H1 (cell line): ENCODE measurements around the gene TSFM. TPM values are rescaled to one million over a fixed set of nuclear protein-coding genes. Genes with fewer than 3 reads are reported as not detected.
"Not testable (repeated sequence)": the region's sequence is repeated elsewhere in the genome, so short reads cannot be mapped to it uniquely, and the experiment has no call there.

Source experiments
- CTCF ChIA-PET: fragments of 300-600 bp; sonication (Branson Sonifier 250); formaldehyde crosslinking; loops from one replicate; lab custom pipeline; 2021; ENCODE audit not compliant: partially characterized antibody; lab: Charles Lee
- POLR2A ChIA-PET: fragments of 300-600 bp; sonication (Branson Sonifier 250); formaldehyde crosslinking; loops from one replicate; lab custom pipeline; 2021; ENCODE audit warnings: inconsistent platforms; ENCODE audit not compliant: partially characterized antibody; lab: Charles Lee
- DNase-seq, 2 experiments: peaks; one replicate each; pipeline versions ENCODE4 v3.0.0 to v3.0.0-alpha.2; 2010 to 2022; ENCODE audit warnings: low spot score in 2 of 2, low read depth in 1 of 2, mixed read lengths in 1 of 2
- FAIRE-seq: peaks from 2 replicates; lab custom pipeline; 2011; peaks lifted over from hg19 to GRCh38; lab: Jason Lieb, UNC
- H2AFZ ChIP-seq: 2 replicates; pipeline ENCODE4 v1.8.1; 2012; ENCODE audit warnings: low read length, inconsistent platforms
- H2AK5ac ChIP-seq: 2 replicates; pipeline ENCODE4 v1.6.1; 2013; ENCODE audit warnings: low read depth, low read length
- H2BK120ac ChIP-seq: replicated peaks from 2 replicates; pipeline ENCODE3; 2013; ENCODE audit warnings: low read depth, low read length, inconsistent platforms
- H2BK12ac ChIP-seq: 2 replicates; pipeline ENCODE4 v1.6.1; 2013; ENCODE audit warnings: low read depth, low read length
- H2BK15ac ChIP-seq: 2 replicates; pipeline ENCODE4 v1.6.1; 2013; ENCODE audit warnings: low read length
- H2BK20ac ChIP-seq: 2 replicates; pipeline ENCODE4 v1.6.1; 2013; ENCODE audit warnings: low read length
- H2BK5ac ChIP-seq: 2 replicates; pipeline ENCODE4 v1.6.1; 2013; ENCODE audit warnings: low read depth, low read length
- H3K14ac ChIP-seq: 2 replicates; pipeline ENCODE4 v1.6.1; 2013; ENCODE audit warnings: inconsistent platforms; ENCODE audit not compliant: insufficient read length
- H3K18ac ChIP-seq: 2 replicates; pipeline ENCODE4 v1.6.1; 2013; ENCODE audit warnings: low read length; ENCODE audit errors: extremely low read depth
- H3K23ac ChIP-seq: 2 replicates; pipeline ENCODE4 v1.6.1; 2013; ENCODE audit warnings: inconsistent platforms; ENCODE audit not compliant: insufficient read length
- H3K23me2 ChIP-seq: 2 replicates; pipeline ENCODE4 v1.6.1; 2013; ENCODE audit warnings: low read depth, low read length
- H3K27ac ChIP-seq: 2 replicates; pipeline ENCODE4 v1.6.1; 2011; ENCODE audit warnings: low read depth, low read length, inconsistent platforms
- H3K27me3 ChIP-seq, 4 experiments: replicated peaks in 1 of 4; 1 replicate in 1 of 4; 2 replicates in 3 of 4; pipeline versions ENCODE4 v1.6.1 to v1.8.1; 2011 to 2013; ENCODE audit warnings: low read length in 3 of 4, mild to moderate bottlenecking in 3 of 4, inconsistent platforms in 2 of 4, mixed read lengths in 2 of 4, moderate library complexity in 1 of 4; ENCODE audit not compliant: control insufficient read depth in 3 of 4, insufficient read depth in 3 of 4; ENCODE audit errors: extremely low read depth in 1 of 4
- H3K36me3 ChIP-seq, 4 experiments: 2 replicates each; pipeline versions ENCODE4 v1.6.1 to v1.8.1; 2011 to 2013; ENCODE audit warnings: mild to moderate bottlenecking in 4 of 4, low read length in 3 of 4, moderate library complexity in 2 of 4, control low read depth in 1 of 4, inconsistent platforms in 1 of 4; ENCODE audit not compliant: insufficient read depth in 4 of 4, control insufficient read depth in 2 of 4
- H3K4ac ChIP-seq: replicated peaks from 2 replicates; pipeline ENCODE3; 2013; ENCODE audit warnings: low read length, low read depth, mixed read lengths, inconsistent platforms; ENCODE audit not compliant: insufficient read length
- H3K4me1 ChIP-seq, 4 experiments: replicated peaks in 1 of 4; 1 replicate in 1 of 4; 2 replicates in 3 of 4; pipeline versions ENCODE4 v1.6.1 to v1.8.1; 2011 to 2013; ENCODE audit warnings: low read length in 3 of 4, inconsistent platforms in 2 of 4, mixed read lengths in 1 of 4; ENCODE audit not compliant: insufficient read depth in 4 of 4, control insufficient read depth in 3 of 4
- H3K4me2 ChIP-seq, 2 experiments: 2 replicates each; pipeline versions ENCODE4 v1.6.1 to v1.8.1; 2011 to 2013; ENCODE audit warnings: low read depth in 2 of 2, low read length in 2 of 2, control low read depth in 1 of 2, inconsistent platforms in 1 of 2, mild to moderate bottlenecking in 1 of 2; ENCODE audit not compliant: insufficient read depth in 1 of 2
- H3K4me3 ChIP-seq, 4 experiments: fragments of 200-600, 300-600 bp in 1 of 4; sonication (generic), shearing (Covaris generic), sonication (Bioruptor Twin) in 1 of 4; 2 replicates each; pipeline versions ENCODE4 v1.5.1 to v1.8.1; 2011 to 2016; ENCODE audit warnings: low read length in 4 of 4, low read depth in 3 of 4, control low read depth in 2 of 4, inconsistent platforms in 2 of 4, mild to moderate bottlenecking in 2 of 4, mixed read lengths in 1 of 4, moderate library complexity in 1 of 4; ENCODE audit not compliant: insufficient read depth in 2 of 4; ENCODE audit errors: extremely low read depth in 1 of 4
- H3K56ac ChIP-seq: replicated peaks from 2 replicates; pipeline ENCODE3; 2013; ENCODE audit warnings: low read depth, mild to moderate bottlenecking, mixed read lengths, low read length, inconsistent platforms; ENCODE audit not compliant: insufficient read length
- H3K79me1 ChIP-seq: 2 replicates; pipeline ENCODE4 v1.6.1; 2013; ENCODE audit warnings: low read depth, low read length, control low read depth
- H3K79me2 ChIP-seq, 2 experiments: 2 replicates each; pipeline versions ENCODE4 v1.6.1 to v1.8.1; 2012 to 2013; ENCODE audit warnings: low read length in 2 of 2, mild to moderate bottlenecking in 2 of 2, inconsistent platforms in 1 of 2; ENCODE audit not compliant: insufficient read depth in 2 of 2, control insufficient read depth in 1 of 2
- H3K9ac ChIP-seq, 4 experiments: replicated peaks in 1 of 4; 1 replicate in 1 of 4; 2 replicates in 3 of 4; pipeline versions ENCODE4 v1.6.1 to v1.8.1; 2011 to 2013; ENCODE audit warnings: low read depth in 3 of 4, low read length in 3 of 4, control low read depth in 2 of 4, mild to moderate bottlenecking in 2 of 4, moderate library complexity in 2 of 4, inconsistent platforms in 1 of 4; ENCODE audit errors: extremely low read depth in 1 of 4
- H3K9me3 ChIP-seq, 2 experiments: 2 replicates each; pipeline versions ENCODE4 v1.6.1 to v1.8.1; 2012 to 2013; ENCODE audit warnings: mild to moderate bottlenecking in 2 of 2, moderate library complexity in 2 of 2, control low read depth in 1 of 2, inconsistent platforms in 1 of 2, low read depth in 1 of 2, low read length in 1 of 2, mixed read lengths in 1 of 2; ENCODE audit not compliant: insufficient read depth in 2 of 2
- H4K20me1 ChIP-seq, 2 experiments: replicated peaks in 1 of 2; 2 replicates each; pipeline versions ENCODE3 to v1.8.1; 2011 to 2013; ENCODE audit warnings: inconsistent platforms in 2 of 2, low read length in 2 of 2, mild to moderate bottlenecking in 1 of 2; ENCODE audit not compliant: insufficient read depth in 2 of 2, control insufficient read depth in 1 of 2
- H4K5ac ChIP-seq: 2 replicates; pipeline ENCODE4 v1.6.1; 2013; ENCODE audit warnings: low read length, low read depth, mixed read lengths, inconsistent platforms; ENCODE audit not compliant: insufficient read length
- H4K8ac ChIP-seq: 2 replicates; pipeline ENCODE4 v1.8.0; 2013; ENCODE audit warnings: mild to moderate bottlenecking, moderate library complexity, low read length, inconsistent platforms; ENCODE audit not compliant: insufficient read depth; ENCODE audit errors: extremely low read depth
- H4K91ac ChIP-seq: replicated peaks from 2 replicates; pipeline ENCODE3; 2013; ENCODE audit warnings: low read length, mixed read lengths, inconsistent platforms; ENCODE audit not compliant: insufficient read length
- WGBS, 2 experiments: shearing (Covaris generic) in 1 of 2; methylation state at CpG; one replicate each; pipeline versions ENCODE4 v1.1.6 to v1.1.7; 2013 to 2015; ENCODE audit warnings: low lambda C conversion rate in 2 of 2, mixed read lengths in 2 of 2, inconsistent platforms in 1 of 2, low coverage in 1 of 2, missing lambda C conversion rate in 1 of 2; ENCODE audit not compliant: insufficient replicate concordance in 2 of 2, insufficient coverage in 1 of 2, insufficient read length in 1 of 2; ENCODE audit errors: extremely low coverage in 1 of 2, missing lambda C conversion rate in 1 of 2; 5-methylcytosine and 5-hydroxymethylcytosine counted together
- polyA plus RNA-seq, 7 experiments: library from polyadenylated mRNA; depleted of rRNA in 3 of 7; stranded (reverse) in 5 of 7; unstranded in 2 of 7; fragments of >200 nt in 5 of 7; fragments of 200-250 nt in 2 of 7; gene quantifications; 1 replicate in 5 of 7; 2 replicates in 1 of 7; 4 replicates in 1 of 7; pipeline versions ENCODE4 v1.2.1 to v1.2.3, GENCODE V29; 2011 to 2013; ENCODE audit warnings: missing spikeins in 2 of 7, mixed read lengths in 2 of 7
- total RNA-seq: library from RNA; stranded (reverse); fragmentation: NEBNext Ultra II Directional; extraction: Animal tissue kit (Norgen Biotek cat#: 25700); gene quantifications from 2 replicates; pipeline ENCODE4 v1.2.1, GENCODE V29; 2021

The TSFM gene
- total and polyA plus RNA-seq, 2 of the 8 experiments (the other 6 are each of a cell fraction or from before 2014, with no cell fraction given) = 17.4 to 49.8 TPM

DNA sequence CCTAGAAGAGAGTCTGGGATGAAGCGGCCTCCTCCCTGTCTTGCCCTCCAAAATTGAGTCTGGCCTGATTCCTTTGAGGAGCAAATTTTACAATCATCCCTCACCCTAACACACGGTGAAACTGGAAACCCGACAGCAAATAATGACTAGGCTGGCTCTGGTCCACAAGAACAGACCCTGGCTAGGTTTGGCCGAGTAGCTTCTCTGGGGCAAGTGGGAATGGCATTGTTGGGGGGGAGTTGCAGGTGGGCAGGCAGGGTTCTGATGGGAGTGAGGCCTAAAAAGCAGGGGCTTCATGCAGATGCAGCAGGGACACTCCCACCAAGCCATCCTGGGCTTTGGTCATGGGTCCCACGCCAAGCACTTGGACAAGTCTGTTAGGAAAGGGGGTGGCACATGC, 38.4 kb downstream of the TSFM start:
- not testable (repeated sequence) for H3K27me3 ChIP-seq, H2AK5ac ChIP-seq, H4K91ac ChIP-seq, H3K14ac ChIP-seq, H3K4me3 ChIP-seq, H3K23me2 ChIP-seq, H4K5ac ChIP-seq, H2BK12ac ChIP-seq, H2BK120ac ChIP-seq, H3K27ac ChIP-seq, H3K23ac ChIP-seq, FAIRE-seq, H3K9ac ChIP-seq, H3K79me2 ChIP-seq, H4K20me1 ChIP-seq, H3K79me1 ChIP-seq, H2BK20ac ChIP-seq, H2BK15ac ChIP-seq, DNase-seq, H3K4me2 ChIP-seq, H3K9me3 ChIP-seq, H2AFZ ChIP-seq, H3K18ac ChIP-seq, H2BK5ac ChIP-seq, H3K4ac ChIP-seq, H4K8ac ChIP-seq, H3K56ac ChIP-seq, H3K4me1 ChIP-seq
- ChIA-PET POLR2A (interaction anchor here (1.0 to 9.6 kb wide), 3 partner anchors 8 to 22 kb away, joined by 3 to 71 read pairs (median 6); no protein-coding TSS in a partner anchor), CTCF (interaction anchor here (0.9 to 10.4 kb wide), 3 partner anchors 12 to 84 kb away, joined by 3 to 105 read pairs (median 3); no protein-coding TSS in a partner anchor)
- H3K36me3 ChIP-seq = peaks cover 20 to 45% (median 32%) of the 10 kb centered on the region in 4 experiments
- WGBS, 2 experiments = 98% methylated on average over 5 of the region's 5 CpGs; no CpG with 5 or more reads in 1 of the 2 experiments
